Measurements from ENCODE around the gene SLC35B1. TPM values are rescaled to one million over a fixed set of nuclear protein-coding genes. Genes with fewer than 3 reads are reported as not detected.

SLC35B1 gene
- polyA plus RNA-seq, 1 donor, result 53.1 TPM

- DNase-seq (ENCODE audit: low read depth), result no peak
These were observed 37.1 kb downstream of the SLC35B1 start for GRCh38 chr17:49670641-49671040.

- DNase-seq (ENCODE audit: low read depth), result no peak
These were observed 37.8 kb downstream of the SLC35B1 start for GRCh38 chr17:49670002-49670401.

GRCh38 chr17:49667854-49668253, 39.9 kb downstream of the SLC35B1 start:
- no peak for DNase-seq (ENCODE audit: low read depth)

GRCh38 chr17:49664706-49665211, 43.0 kb downstream of the SLC35B1 start:
- DNase-seq (ENCODE audit: low read depth), result no peak

GRCh38 chr17:49659661-49660382, 47.9 kb downstream of the SLC35B1 start:
- no peak for DNase-seq (ENCODE audit: low read depth)

- DNase-seq (ENCODE audit: low read depth), result no peak
These were observed 51.5 kb downstream of the SLC35B1 start for GRCh38 chr17:49656247-49656646.

Other genes with a start within 250 kb of the SLC35B1 start
- 39.8 TPM for gene NGFR, start 212.7 kb downstream of the SLC35B1 start, polyA plus RNA-seq (ENCODE audit: insufficient read length)
- 1.3 TPM for gene NXPH3, start 132.1 kb downstream of the SLC35B1 start, polyA plus RNA-seq (ENCODE audit: insufficient read length)
- 51.5 TPM for gene SPOP, start 29.9 kb downstream of the SLC35B1 start, polyA plus RNA-seq (ENCODE audit: insufficient read length)
- gene FAM117A, start 56.2 kb upstream of the SLC35B1 start, polyA plus RNA-seq (ENCODE audit: insufficient read length), result 18.0 TPM
- 29.9 TPM for gene KAT7, start 80.7 kb upstream of the SLC35B1 start, polyA plus RNA-seq (ENCODE audit: insufficient read length)
- 1.8 TPM for gene TAC4, start 140.1 kb upstream of the SLC35B1 start, polyA plus RNA-seq (ENCODE audit: insufficient read length)

Measured in forelimb muscle (tissue), 1 donor.